H1 (cell line): Measurements from ENCODE around the gene TSC2. TPM values are rescaled to one million over a fixed set of nuclear protein-coding genes. Genes with fewer than 3 reads are reported as not detected.

Source experiments
- GABPA ChIP-seq: IDR thresholded peaks from 2 replicates; pipeline ENCODE4 v1.6.1; 2011; ENCODE audit warnings: mild to moderate bottlenecking, low read length, moderate library complexity, borderline replicate concordance; ENCODE audit not compliant: insufficient read depth
- RBBP5 ChIP-seq: IDR thresholded peaks from 2 replicates; pipeline ENCODE4 v1.7.1; 2012; ENCODE audit warnings: low read depth, mild to moderate bottlenecking, inconsistent platforms, low read length, moderate library complexity, borderline replicate concordance
- TCF12 ChIP-seq: IDR thresholded peaks from 2 replicates; pipeline ENCODE4 v1.6.1; 2011; ENCODE audit warnings: low read depth, mild to moderate bottlenecking, low read length
- polyA plus RNA-seq, 7 experiments: library from polyadenylated mRNA; depleted of rRNA in 3 of 7; stranded (reverse) in 5 of 7; unstranded in 2 of 7; fragments of >200 nt in 5 of 7; fragments of 200-250 nt in 2 of 7; gene quantifications; 1 replicate in 5 of 7; 2 replicates in 1 of 7; 4 replicates in 1 of 7; pipeline versions ENCODE4 v1.2.1 to v1.2.3, GENCODE V29; 2011 to 2013; ENCODE audit warnings: missing spikeins in 2 of 7, mixed read lengths in 2 of 7
- total RNA-seq: library from RNA; stranded (reverse); fragmentation: NEBNext Ultra II Directional; extraction: Animal tissue kit (Norgen Biotek cat#: 25700); gene quantifications from 2 replicates; pipeline ENCODE4 v1.2.1, GENCODE V29; 2021

The TSC2 gene
- total and polyA plus RNA-seq, 2 of the 8 experiments (the other 6 are each of a cell fraction or from before 2014, with no cell fraction given): 65.9 to 96.6 TPM

GRCh38 chr16:1998360-1998835 is 49.4 kb upstream of the TSC2 start (continued):
- TF ChIP-seq RBBP5 (no peak), GABPA (no peak), TCF12 (no peak)
